SK-N-SH (cell line): Measurements from ENCODE around the gene TUBGCP3.

ENCODE experiments used
- EP300 ChIP-seq, 2 experiments: IDR thresholded peaks; 2 replicates each; pipeline versions ENCODE4 v1.4.0 to v1.6.1; 2012; ENCODE audit warnings: borderline replicate concordance in 1 of 2, low read depth in 1 of 2, low read length in 1 of 2
- FOXJ3 ChIP-seq: sonication (generic); formaldehyde crosslinking; IDR thresholded peaks from 2 replicates; pipeline ENCODE4 v1.5.1; 2020; ENCODE audit warnings: mild to moderate bottlenecking, missing genetic modification reagents
- NFIC ChIP-seq: IDR thresholded peaks from 2 replicates; pipeline ENCODE4 v1.4.0; 2012; ENCODE audit warnings: borderline replicate concordance
- POLR2AphosphoS5 ChIP-seq: IDR thresholded peaks from 2 replicates; pipeline ENCODE4 v1.6.1; 2012; ENCODE audit warnings: low read depth, low read length
- RAD21 ChIP-seq: IDR thresholded peaks from 2 replicates; pipeline ENCODE4 v1.6.1; 2012; ENCODE audit warnings: mild to moderate bottlenecking, low read length
- TAF1 ChIP-seq: IDR thresholded peaks from 2 replicates; pipeline ENCODE4 v1.6.1; 2012; ENCODE audit warnings: low read depth, mild to moderate bottlenecking, low read length, moderate library complexity, borderline replicate concordance
- TF ChIP-seq, protein P1 (sequence below): fragments of 200-600 bp; sonication (generic); IDR thresholded peaks from 2 replicates; pipeline ENCODE4 v1.6.1; 2017; ENCODE audit warnings: antibody characterized with exemption, mild to moderate bottlenecking, moderate library complexity
- TF ChIP-seq, protein P2 (sequence below): IDR thresholded peaks from 2 replicates; pipeline ENCODE4; 2012

DNA sequence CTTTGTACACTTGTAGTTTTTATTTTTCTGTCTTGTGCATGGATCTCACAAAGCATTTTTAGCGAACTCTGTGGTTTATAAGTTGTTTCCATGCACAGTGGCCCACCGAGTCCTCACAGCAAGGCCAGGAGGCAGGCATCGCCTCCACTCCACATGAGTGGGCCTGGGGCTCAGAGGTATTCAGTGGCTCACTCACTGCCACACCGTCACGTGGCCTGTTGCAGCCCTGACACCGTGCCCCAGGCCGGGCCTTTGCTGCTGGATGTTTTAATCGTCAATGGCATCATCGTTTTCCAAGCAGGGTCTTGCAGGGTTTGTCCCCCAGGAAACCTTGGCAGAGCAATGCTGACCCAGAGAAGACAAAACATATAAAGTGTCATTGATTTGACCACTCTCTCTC, 152.0 kb downstream of the TUBGCP3 start:
- TF ChIP-seq POLR2AphosphoS5 (no peak), TAF1 (no peak), FOXJ3 (CRISPR knock-in tag) (no peak), NFIC (no peak), RAD21 (no peak), EP300 (IDR thresholded peaks at IDR 0.05; ENCODE audit: borderline replicate concordance in 1 of 2, low read depth in 1 of 2, low read length in 1 of 2) (no peak)
- TF ChIP-seq, protein P1, sequence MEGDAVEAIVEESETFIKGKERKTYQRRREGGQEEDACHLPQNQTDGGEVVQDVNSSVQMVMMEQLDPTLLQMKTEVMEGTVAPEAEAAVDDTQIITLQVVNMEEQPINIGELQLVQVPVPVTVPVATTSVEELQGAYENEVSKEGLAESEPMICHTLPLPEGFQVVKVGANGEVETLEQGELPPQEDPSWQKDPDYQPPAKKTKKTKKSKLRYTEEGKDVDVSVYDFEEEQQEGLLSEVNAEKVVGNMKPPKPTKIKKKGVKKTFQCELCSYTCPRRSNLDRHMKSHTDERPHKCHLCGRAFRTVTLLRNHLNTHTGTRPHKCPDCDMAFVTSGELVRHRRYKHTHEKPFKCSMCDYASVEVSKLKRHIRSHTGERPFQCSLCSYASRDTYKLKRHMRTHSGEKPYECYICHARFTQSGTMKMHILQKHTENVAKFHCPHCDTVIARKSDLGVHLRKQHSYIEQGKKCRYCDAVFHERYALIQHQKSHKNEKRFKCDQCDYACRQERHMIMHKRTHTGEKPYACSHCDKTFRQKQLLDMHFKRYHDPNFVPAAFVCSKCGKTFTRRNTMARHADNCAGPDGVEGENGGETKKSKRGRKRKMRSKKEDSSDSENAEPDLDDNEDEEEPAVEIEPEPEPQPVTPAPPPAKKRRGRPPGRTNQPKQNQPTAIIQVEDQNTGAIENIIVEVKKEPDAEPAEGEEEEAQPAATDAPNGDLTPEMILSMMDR: no peak
- TF ChIP-seq, protein P2, sequence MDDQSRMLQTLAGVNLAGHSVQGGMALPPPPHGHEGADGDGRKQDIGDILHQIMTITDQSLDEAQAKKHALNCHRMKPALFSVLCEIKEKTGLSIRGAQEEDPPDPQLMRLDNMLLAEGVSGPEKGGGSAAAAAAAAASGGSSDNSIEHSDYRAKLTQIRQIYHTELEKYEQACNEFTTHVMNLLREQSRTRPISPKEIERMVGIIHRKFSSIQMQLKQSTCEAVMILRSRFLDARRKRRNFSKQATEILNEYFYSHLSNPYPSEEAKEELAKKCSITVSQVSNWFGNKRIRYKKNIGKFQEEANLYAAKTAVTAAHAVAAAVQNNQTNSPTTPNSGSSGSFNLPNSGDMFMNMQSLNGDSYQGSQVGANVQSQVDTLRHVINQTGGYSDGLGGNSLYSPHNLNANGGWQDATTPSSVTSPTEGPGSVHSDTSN: no peak
